AG10803 (cell line): ENCODE data around the gene JOSD1.

Source experiments
- DNase-seq: peaks from one replicate; pipeline ENCODE4 v3.0.0; 2010; ENCODE audit warnings: low read depth
- H3K4me3 ChIP-seq: 2 replicates; pipeline ENCODE4 v1.5.1; 2011; ENCODE audit warnings: mild to moderate bottlenecking, low read length, control low read depth
- TF ChIP-seq, protein P1 (sequence below): conservative IDR thresholded peaks from 2 replicates; pipeline ENCODE4 v1.5.1; 2011; ENCODE audit warnings: mild to moderate bottlenecking, low read length, control low read depth, inconsistent platforms

Gene JOSD1

GRCh38 chr22:38733329-38733723 lies 32.6 kb upstream of the JOSD1 start:
- DNase-seq = no peak
- H3K4me3 ChIP-seq = no peak overlapping the region
- TF ChIP-seq, protein P1, sequence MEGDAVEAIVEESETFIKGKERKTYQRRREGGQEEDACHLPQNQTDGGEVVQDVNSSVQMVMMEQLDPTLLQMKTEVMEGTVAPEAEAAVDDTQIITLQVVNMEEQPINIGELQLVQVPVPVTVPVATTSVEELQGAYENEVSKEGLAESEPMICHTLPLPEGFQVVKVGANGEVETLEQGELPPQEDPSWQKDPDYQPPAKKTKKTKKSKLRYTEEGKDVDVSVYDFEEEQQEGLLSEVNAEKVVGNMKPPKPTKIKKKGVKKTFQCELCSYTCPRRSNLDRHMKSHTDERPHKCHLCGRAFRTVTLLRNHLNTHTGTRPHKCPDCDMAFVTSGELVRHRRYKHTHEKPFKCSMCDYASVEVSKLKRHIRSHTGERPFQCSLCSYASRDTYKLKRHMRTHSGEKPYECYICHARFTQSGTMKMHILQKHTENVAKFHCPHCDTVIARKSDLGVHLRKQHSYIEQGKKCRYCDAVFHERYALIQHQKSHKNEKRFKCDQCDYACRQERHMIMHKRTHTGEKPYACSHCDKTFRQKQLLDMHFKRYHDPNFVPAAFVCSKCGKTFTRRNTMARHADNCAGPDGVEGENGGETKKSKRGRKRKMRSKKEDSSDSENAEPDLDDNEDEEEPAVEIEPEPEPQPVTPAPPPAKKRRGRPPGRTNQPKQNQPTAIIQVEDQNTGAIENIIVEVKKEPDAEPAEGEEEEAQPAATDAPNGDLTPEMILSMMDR = peak; percentile 60

- DNase-seq = no peak
- TF ChIP-seq, protein P1 = no peak
- no peak overlapping the region for H3K4me3 ChIP-seq
These were observed 31.6 kb upstream of the JOSD1 start for GRCh38 chr22:38732251-38732815.

- no peak overlapping the region for H3K4me3 ChIP-seq
- DNase-seq = no peak
- TF ChIP-seq, protein P1 = no peak
These were observed 31.0 kb upstream of the JOSD1 start for GRCh38 chr22:38731703-38732161.

- TF ChIP-seq, protein P1 = no peak
- no peak for DNase-seq
- no peak overlapping the region for H3K4me3 ChIP-seq
These were observed 29.7 kb upstream of the JOSD1 start for GRCh38 chr22:38730411-38730871.

- no peak overlapping the region for H3K4me3 ChIP-seq
- TF ChIP-seq, protein P1 = no peak
- no peak for DNase-seq
These were observed 29.2 kb upstream of the JOSD1 start for GRCh38 chr22:38729946-38730345.

- H3K4me3 ChIP-seq = no peak overlapping the region
- no peak for DNase-seq
- TF ChIP-seq, protein P1 = no peak
These were observed 28.4 kb upstream of the JOSD1 start for GRCh38 chr22:38728871-38729796.
